G401.6 (cell line): Measurements from ENCODE around the gene KNOP1.

ENCODE experiments used
- FAIRE-seq: peaks from 2 replicates; lab custom pipeline; 2012; peaks lifted over from hg19 to GRCh38; lab: Jason Lieb, UNC

The KNOP1 gene

GRCh38 chr16:19707569-19708295 lies 10.3 kb downstream of the KNOP1 start:
- no peak for FAIRE-seq

DNA sequence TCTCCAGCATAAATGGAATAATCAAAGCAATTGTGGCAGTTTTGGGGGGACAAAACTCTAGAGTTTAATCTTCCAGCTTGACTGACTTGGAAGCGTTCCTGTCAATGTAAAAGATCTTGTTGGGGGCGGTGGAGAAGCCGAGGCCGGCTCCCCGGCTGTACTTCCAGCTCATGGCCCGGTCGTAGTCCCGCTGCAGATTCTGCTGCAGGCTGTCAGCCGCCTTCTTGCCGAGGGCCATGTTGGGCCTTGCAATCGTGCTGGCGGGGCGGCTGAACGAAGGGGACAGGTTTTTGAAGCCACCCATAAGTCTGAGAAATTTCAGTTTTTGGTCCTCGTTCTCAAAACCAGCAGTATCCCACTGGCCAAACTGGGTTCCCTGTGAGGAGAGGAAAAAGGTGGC lies 11.2 kb downstream of the KNOP1 start:
- FAIRE-seq = no peak

DNA sequence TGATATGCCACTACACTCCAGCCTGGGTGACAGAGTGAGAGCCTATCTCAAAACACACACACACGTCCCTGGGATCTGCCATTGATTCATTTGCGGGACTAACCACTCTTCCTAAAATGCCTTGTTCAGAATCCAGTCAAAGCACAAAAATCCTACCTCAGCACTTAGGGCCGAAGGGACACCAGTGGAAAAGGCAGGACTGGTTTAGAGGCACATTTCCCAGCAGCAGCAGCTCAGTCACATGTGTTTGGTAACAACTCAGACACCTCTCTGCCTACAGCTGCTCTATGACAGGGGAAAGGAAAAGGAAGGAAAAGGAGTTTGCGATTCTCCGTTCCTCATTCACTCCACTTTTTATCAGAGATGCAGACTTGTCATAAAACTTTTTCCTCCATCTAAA lies 12.2 kb downstream of the KNOP1 start:
- FAIRE-seq = no peak

- FAIRE-seq = no peak
Observed at GRCh38 chr16:19705146-19705501, 12.9 kb downstream of the KNOP1 start.

GRCh38 chr16:19704321-19705145 lies 13.5 kb downstream of the KNOP1 start:
- no peak for FAIRE-seq

GRCh38 chr16:19703172-19703889 lies 14.7 kb downstream of the KNOP1 start:
- no peak for FAIRE-seq

- FAIRE-seq = no peak
Observed at GRCh38 chr16:19701091-19701490, 16.9 kb downstream of the KNOP1 start.

DNA sequence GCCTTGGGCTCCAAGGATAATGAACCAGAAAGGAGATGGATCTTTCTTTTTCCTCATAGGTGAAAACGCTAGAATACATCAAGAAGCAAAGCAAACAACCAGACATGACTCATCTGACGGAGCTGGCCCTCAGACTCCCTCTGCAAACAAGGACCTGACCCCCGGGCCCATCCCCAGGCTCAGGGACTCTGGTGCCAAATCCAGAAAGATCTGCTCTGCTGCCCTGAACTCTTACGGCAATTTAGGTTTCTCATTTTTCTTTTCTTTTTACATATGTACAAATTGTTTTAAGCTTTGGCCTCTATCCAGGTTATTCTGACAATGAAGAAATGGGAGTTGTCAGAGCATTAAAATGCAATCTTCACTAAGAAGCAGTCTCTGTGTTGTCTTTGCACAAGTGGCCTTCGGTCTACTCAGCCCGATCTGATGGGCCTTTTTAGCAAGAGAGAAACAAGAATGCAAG lies 17.7 kb downstream of the KNOP1 start:
- no peak for FAIRE-seq

- FAIRE-seq = no peak
Observed at GRCh38 chr16:19699472-19699871, 18.6 kb downstream of the KNOP1 start.

DNA sequence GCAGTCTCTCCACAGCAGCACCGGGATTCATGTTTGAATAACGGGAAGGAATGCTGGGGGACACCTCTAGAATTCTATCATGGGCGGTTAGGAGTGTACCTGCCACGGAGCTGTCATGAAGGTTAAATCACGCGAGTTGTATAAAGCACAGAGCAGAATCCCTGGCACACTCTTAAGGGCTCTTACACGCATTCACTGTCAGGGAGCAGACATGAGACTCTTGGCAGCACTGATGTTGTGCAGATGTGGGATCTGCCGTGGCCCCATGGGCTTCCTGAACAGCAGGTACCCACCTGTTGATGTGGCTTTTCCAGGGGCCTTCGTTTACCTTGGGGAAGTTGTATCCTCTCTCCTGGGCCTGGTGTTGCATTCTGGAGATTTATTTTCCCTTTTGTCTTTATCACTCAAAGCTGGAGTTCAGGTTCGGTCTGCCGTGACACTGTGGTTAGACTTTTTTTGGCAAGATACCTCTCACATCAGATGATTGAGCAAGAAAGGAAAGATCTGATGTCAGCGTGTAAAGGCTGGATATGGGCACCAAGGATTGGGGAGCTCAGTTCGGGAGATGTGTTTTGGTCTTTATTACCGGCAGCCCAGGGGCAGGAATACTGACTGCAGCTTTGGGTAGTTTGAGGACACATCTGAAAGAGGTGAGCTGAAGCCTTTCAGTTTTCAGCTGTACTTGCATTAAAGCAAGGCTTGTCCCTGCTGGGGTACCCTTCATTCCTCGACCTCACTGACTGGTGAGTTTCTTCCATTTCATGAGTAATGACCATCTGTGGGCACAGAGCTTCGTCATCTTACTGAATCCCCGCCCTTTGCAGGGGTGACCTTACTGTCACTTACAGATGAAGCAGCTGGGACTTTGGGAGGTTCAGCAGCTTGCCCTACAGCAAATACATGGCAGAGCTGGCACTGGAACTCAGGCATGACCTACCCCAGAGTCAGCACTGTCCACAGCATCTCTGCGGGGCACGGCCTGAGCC lies 19.3 kb downstream of the KNOP1 start:
- FAIRE-seq = no peak

GRCh38 chr16:19697756-19698318 lies 20.2 kb downstream of the KNOP1 start:
- FAIRE-seq = no peak

GRCh38 chr16:19696961-19697360 lies 21.1 kb downstream of the KNOP1 start:
- FAIRE-seq = no peak

GRCh38 chr16:19696328-19696727 lies 21.7 kb downstream of the KNOP1 start:
- no peak for FAIRE-seq

DNA sequence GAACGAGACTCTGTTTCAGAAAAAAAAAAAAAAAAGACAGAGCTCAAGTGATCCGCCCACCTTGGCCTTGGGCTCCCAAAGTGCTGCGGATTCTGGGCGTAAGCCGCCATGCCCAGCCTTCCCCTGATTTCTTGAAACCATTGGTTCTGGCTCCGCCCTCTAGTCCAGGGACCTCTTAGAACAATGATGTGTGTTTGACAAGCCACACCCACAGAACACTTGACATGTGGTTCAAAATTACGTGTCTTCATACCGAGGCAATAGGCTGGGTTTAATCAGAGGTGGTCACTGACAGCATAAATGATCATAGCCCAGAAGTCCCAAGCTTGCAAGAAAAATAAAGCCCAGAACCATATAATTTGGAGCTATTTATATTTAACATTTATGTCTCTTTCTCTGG lies 23.0 kb downstream of the KNOP1 start:
- no peak for FAIRE-seq

- FAIRE-seq = no peak
Observed at GRCh38 chr16:19691161-19691711, 26.8 kb downstream of the KNOP1 start.

DNA sequence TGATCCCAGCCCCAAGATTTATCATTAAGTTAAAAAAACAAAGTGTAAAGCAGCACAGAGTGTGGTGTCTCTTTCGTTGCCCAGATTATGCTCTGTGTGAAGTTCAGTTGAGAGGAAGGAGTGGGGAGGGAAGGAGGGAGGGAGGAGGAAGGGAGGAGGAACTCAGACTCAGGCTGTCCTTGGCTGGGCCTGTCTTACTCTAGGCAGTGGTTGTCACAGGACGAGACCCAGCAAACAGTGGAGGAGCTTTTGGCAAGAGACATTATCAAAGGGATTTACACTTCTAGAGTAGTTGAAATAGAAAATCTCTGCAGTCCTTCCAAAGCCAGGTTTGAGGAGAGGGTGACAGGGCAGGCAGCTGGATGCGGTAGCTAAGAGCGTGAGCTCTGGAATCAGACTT lies 27.8 kb downstream of the KNOP1 start:
- FAIRE-seq = no peak

- FAIRE-seq = no peak
Observed at GRCh38 chr16:19689342-19689741, 28.7 kb downstream of the KNOP1 start.

DNA sequence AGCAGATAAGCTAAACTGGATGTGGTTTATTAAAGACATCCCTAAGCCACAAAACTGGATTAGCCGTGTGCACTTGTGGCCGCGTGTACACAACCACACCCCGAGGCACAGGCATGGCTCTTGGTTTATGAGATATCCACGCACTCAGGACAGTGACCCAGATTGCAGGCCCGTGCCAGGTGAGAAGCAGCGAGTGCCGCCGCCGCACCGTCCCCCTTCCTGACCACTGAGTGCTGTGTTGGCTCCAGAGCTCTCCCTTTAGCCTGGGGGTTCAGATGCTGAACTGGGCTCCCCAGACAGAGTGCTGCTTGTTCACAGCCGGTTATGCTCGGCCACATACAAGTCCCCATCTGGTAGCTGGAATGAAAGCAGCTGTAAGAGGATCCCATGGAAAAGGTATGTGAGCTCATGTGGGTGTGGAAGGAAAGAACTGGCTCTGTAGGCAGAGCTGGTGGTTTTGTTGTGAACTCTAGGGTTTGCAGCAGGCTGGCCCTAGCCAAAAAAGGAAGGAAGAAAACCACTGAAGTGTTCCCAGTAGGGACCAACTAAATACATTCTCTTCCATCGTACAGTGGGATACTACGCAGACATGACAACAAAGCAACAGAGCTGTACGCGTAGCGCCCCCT lies 29.5 kb downstream of the KNOP1 start:
- no peak for FAIRE-seq

GRCh38 chr16:19687279-19687678 lies 30.7 kb downstream of the KNOP1 start:
- FAIRE-seq = no peak

DNA sequence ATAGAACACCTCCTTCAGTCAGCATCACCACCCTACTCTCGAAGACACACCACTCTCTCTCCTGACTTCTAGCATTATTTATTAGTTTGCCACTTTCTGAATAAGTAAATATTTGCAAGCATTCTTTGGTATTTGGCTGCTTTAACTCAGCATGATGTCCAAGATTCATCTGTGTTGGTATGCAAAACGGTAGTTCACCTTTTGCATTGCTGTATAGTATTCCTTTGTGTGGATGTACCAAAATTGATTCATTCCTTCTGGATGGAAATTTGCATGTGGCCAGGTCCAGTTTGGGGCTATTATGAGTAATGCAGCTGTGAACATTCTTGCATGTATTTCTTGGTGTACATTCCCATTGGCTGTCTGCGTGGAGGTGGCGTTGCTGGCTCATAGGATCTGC lies 32.9 kb downstream of the KNOP1 start:
- no peak for FAIRE-seq
